Measurements from ENCODE around the gene GALK1. TPM values are rescaled to one million over a fixed set of nuclear protein-coding genes. Genes with fewer than 3 reads are reported as not detected.

Gene GALK1
- total and polyA plus RNA-seq, 2 of the 13 experiments (the other 11 are each of a cell fraction or from before 2014, with no cell fraction given), result 59.9 to 93.6 TPM

- no peak; the same call in 1 of the 2 replicates for TF ChIP-seq ZBTB39 (CRISPR knock-in tag; IDR thresholded peaks at IDR 0.05)
- TF ChIP-seq SNAPC2 (CRISPR knock-in tag; IDR thresholded peaks at IDR 0.05), result no peak
- peak; percentile 88; the same call in 1 of the 2 replicates for TF ChIP-seq TERF1 (CRISPR knock-in tag; IDR thresholded peaks at IDR 0.05)
- no peak for TF ChIP-seq ZNF770 (CRISPR knock-in tag; IDR thresholded peaks at IDR 0.05)
- TF ChIP-seq ZNF761 (CRISPR knock-in tag; conservative IDR thresholded peaks at IDR 0.05), result 0 out of 2 replicates have a peak, but pooled peaks have one; percentile 40
- peak; percentile 89 for TF ChIP-seq ZNF788 (CRISPR knock-in tag; IDR thresholded peaks at IDR 0.05; ENCODE audit: borderline replicate concordance)
- TF ChIP-seq NAIF1 (CRISPR knock-in tag; IDR thresholded peaks at IDR 0.05; ENCODE audit: borderline replicate concordance), result no peak
- TF ChIP-seq ELF4 (CRISPR knock-in tag; IDR thresholded peaks at IDR 0.05; ENCODE audit: borderline replicate concordance), result no peak
- TF ChIP-seq PHF21A (CRISPR knock-in tag; IDR thresholded peaks at IDR 0.05), result peak; percentile 63
- no peak for TF ChIP-seq ATF1 (CRISPR knock-in tag; IDR thresholded peaks at IDR 0.05)
- no peak for TF ChIP-seq MBD4 (IDR thresholded peaks at IDR 0.05; ENCODE audit: borderline replicate concordance, low read length)
- TF ChIP-seq TGIF2 (CRISPR knock-in tag; IDR thresholded peaks at IDR 0.05), result peak; percentile 92
- TF ChIP-seq ZBTB34 (CRISPR knock-in tag; IDR thresholded peaks at IDR 0.05), result no peak
- no peak; the same call in 1 of the 2 replicates for TF ChIP-seq ZNF10 (CRISPR knock-in tag; IDR thresholded peaks at IDR 0.05; ENCODE audit: borderline replicate concordance, low read depth)
- TF ChIP-seq DR1 (CRISPR knock-in tag; IDR thresholded peaks at IDR 0.05), result no peak; the same call in 1 of the 2 replicates
- TF ChIP-seq TARDBP (CRISPR knock-in tag; IDR thresholded peaks at IDR 0.05), result peak; percentile 80; the same call in 1 of the 2 replicates
- TF ChIP-seq ZNF674 (CRISPR knock-in tag; IDR thresholded peaks at IDR 0.05; ENCODE audit: low read depth), result peak; percentile 74; the same call in 1 of the 2 replicates
These were observed 10.4 kb downstream of the GALK1 start (continued) for GRCh38 chr17:75754378-75755204.

Data from HepG2 (cell line).